HG02870 (cell line): ENCODE measurements around the gene SP8.

ENCODE experiments used
- ATAC-seq: cut with Tn5 transposase; IDR thresholded peaks from one replicate; pipeline ENCODE4 v1.9.1; 2021; ENCODE audit warnings: mild to moderate bottlenecking, moderate library complexity; ENCODE audit not compliant: unreplicated experiment

SP8 gene

DNA sequence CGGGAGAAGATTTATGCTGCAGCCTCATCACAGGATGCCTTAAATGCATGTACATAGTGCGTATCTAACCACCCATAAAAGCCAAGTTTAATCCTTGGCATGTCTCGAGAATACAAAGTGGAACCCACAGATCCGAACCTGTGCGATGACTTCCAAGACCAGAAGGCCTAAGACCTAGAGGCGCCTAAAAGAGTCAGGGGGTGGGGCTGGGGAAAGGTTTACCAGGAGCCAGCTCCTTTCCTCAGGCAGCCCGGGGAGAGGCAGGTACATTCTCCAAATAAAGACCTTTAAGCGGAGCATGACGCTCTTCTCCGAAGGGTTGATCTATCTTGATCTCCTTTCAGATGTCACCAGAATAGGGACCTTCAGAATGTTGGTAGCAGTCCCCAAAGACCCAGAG, 9.7 kb downstream of the SP8 start:
- no peak for ATAC-seq

GRCh38 chr7:20776214-20776911, 10.3 kb downstream of the SP8 start:
- no peak for ATAC-seq

DNA sequence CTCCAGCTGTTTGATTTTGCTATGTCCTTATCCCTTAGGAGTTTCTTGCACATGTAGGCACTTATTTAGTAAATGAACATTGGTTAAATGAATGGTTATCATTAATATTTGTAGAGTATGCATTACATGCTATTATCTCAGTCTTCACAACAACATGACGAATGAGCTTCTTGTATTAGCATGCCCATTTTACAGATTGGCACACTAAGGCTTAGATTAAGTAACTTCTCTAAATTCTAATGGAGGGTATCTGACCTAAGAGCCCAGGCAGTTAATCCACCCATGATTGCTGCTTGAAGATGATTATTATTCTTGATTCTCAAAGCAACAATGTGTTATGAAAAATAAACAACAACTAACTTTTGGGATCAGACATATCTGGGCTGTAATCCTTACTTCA, 32.7 kb downstream of the SP8 start:
- no peak for ATAC-seq

- ATAC-seq = no peak
Measured at GRCh38 chr7:20749906-20750305, 36.8 kb downstream of the SP8 start.

DNA sequence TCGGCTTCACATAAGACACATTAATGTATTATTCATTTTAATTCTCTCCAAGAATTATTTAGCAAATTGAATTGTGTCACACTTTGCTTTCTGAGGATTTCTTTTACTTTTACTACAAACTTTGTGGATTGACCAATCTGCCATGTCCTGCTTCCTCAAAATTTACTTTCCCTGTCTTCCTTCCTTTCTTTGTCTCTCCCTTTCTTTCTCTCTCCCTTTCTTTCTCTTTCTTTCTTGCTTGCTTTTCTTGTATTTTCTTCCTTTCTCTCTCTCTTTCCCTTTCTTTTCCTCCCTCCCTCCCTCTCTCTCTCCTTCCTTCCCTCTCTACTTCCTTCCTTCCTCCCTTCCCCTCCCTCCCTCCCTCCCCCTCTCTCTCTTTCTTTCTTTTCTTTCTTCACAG, 37.8 kb downstream of the SP8 start:
- no peak for ATAC-seq

DNA sequence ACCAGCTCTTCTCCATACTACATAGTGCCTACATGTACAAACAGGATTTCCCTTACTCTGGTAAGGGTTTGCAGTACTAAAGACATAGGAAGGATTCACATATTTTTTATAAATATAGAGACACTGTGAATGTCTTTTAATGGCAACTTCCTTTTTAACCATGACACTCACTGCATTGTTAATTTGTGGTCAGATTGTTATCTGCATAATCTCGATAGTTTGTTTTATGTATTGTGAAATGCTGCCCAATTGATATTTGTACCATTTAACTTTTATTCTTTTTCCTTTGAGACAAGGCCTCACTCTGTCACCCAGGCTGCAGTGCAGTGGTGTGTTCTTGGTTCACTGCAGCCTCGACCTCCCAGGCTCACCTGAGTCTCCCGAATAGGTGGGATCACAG, 39.7 kb downstream of the SP8 start:
- no peak for ATAC-seq

DNA sequence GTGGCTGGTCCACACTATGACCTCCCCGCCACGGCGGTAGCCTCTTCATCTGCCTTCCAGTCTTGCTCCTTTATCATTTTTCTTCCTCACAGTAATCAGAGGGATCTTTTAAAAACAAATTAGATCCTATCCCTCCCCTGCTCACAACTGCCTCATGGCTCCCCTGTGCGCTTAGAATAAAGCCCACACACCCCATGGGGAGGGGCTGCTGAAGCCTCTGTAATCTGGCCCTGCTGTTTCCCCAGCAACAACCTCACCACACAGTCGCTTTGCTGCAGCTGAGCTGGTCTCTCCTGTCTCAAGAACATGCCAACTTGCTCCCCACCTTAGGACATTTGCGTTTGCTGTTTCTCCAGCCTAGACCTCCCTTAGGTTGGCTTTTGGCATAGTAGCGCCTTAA, 41.0 kb downstream of the SP8 start:
- no peak for ATAC-seq

- ATAC-seq = no peak
Measured at GRCh38 chr7:20744954-20745446, 41.7 kb downstream of the SP8 start.

- ATAC-seq = no peak
Measured at GRCh38 chr7:20742913-20743312, 43.8 kb downstream of the SP8 start.

- ATAC-seq = no peak
Measured at GRCh38 chr7:20741801-20742200, 44.9 kb downstream of the SP8 start.

DNA sequence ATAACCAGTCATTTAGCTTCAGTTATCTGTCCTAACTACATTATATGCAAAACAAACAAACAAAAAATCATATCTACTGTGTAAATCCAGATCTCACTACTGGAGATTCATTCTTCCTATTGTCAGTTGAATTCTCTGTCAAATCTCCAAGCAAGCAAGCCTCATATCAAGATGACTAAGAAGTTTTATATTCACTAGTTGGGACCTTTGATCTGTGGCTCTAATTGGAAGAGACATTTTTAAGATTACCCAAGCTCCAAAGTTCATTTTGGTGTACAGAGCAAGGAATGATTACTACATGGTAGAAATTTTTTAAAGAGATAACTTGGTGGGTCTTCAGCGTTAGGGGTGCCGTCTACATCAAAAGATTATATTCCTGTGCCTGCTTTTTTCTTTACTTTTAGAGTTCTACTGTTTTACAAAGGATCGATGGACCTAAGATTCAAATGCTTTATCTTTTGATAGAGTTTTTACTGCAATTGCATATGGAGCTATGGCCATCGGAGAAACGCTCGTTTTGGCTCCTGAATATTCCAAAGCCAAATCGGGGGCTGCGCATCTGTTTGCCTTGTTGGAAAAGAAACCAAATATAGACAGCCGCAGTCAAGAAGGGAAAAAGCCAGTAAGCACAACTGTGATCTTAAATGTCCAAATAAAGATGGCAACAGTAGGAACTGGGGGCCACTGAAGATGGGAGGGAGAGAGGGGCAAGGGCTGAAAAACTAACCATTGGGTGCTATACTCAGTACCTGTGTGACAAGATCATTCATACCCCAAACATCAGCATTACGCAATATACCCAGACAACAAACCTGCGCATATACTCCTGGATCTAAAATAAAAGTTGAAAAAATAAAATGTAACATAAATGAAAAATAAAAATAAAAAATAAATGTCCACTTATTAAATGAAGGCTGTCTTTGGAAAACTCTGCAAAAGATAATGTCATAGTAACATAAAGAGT, 47.9 kb downstream of the SP8 start:
- ATAC-seq = no peak

- ATAC-seq = no peak
Measured at GRCh38 chr7:20737840-20738448, 48.7 kb downstream of the SP8 start.

- ATAC-seq = no peak
Measured at GRCh38 chr7:20735346-20736065, 51.2 kb downstream of the SP8 start.
